ENCODE measurements around the gene ZNF324. TPM values are rescaled to one million over a fixed set of nuclear protein-coding genes. Genes with fewer than 3 reads are reported as not detected.

The ZNF324 gene
- total RNA-seq, 2 experiments from 2014 or later = 8.1 to 10.1 TPM

DNA sequence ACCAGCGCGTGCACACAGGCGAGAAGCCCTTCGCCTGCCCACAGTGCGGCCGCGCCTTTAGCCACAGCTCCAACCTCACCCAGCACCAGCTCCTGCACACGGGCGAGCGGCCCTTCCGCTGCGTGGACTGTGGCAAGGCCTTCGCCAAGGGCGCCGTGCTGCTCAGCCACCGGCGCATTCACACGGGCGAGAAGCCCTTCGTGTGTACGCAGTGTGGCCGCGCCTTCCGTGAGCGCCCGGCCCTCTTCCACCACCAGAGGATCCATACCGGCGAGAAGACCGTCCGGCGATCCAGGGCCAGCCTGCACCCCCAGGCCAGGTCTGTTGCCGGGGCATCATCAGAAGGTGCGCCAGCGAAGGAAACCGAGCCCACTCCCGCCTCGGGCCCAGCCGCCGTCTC, 4.9 kb downstream of the ZNF324 start:
- POLR2A ChIA-PET = no interaction called here
- Mint-ChIP-seq H3K4me3 (no peak overlapping the region), H3K36me3 (ENCODE audit: low read depth) (peaks cover 19% of the 10 kb centered on the region), H3K4me1 (ENCODE audit: low read depth) (peaks cover 43% of the 10 kb centered on the region), H3K9me3 (no peaks in the 10 kb centered on the region), H3K27me3 (no peaks in the 10 kb centered on the region), H3K27ac (no peak overlapping the region)
- DNase-seq (no peak), ATAC-seq (no peak)
- intact Hi-C loops (cut with micrococcal nuclease) = no loop called here
- CTCF ChIA-PET = no interaction called here
- TF ChIP-seq, protein P1, sequence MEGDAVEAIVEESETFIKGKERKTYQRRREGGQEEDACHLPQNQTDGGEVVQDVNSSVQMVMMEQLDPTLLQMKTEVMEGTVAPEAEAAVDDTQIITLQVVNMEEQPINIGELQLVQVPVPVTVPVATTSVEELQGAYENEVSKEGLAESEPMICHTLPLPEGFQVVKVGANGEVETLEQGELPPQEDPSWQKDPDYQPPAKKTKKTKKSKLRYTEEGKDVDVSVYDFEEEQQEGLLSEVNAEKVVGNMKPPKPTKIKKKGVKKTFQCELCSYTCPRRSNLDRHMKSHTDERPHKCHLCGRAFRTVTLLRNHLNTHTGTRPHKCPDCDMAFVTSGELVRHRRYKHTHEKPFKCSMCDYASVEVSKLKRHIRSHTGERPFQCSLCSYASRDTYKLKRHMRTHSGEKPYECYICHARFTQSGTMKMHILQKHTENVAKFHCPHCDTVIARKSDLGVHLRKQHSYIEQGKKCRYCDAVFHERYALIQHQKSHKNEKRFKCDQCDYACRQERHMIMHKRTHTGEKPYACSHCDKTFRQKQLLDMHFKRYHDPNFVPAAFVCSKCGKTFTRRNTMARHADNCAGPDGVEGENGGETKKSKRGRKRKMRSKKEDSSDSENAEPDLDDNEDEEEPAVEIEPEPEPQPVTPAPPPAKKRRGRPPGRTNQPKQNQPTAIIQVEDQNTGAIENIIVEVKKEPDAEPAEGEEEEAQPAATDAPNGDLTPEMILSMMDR (IDR thresholded peaks at IDR 0.05) = no peak

DNA sequence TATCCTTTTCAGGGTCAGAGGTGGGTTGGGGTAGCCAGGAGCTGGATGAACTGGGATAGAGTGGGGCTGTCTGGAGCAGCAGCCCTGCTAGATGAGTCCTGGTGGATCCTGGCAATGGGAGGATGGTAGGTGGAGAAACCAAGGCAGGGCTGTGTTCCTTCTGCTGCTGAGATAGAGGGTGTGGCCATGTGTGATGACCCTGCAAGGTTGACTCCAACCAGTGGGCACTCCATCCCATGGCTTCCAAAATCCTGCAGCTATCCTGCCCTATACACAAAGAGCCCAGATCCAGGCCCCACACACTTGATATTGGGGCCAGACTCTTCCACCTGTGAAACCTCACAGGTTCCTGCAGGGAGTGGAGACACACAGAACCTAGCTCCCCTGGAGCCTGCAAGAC, 6.9 kb downstream of the ZNF324 start:
- DNase-seq = no peak

DNA sequence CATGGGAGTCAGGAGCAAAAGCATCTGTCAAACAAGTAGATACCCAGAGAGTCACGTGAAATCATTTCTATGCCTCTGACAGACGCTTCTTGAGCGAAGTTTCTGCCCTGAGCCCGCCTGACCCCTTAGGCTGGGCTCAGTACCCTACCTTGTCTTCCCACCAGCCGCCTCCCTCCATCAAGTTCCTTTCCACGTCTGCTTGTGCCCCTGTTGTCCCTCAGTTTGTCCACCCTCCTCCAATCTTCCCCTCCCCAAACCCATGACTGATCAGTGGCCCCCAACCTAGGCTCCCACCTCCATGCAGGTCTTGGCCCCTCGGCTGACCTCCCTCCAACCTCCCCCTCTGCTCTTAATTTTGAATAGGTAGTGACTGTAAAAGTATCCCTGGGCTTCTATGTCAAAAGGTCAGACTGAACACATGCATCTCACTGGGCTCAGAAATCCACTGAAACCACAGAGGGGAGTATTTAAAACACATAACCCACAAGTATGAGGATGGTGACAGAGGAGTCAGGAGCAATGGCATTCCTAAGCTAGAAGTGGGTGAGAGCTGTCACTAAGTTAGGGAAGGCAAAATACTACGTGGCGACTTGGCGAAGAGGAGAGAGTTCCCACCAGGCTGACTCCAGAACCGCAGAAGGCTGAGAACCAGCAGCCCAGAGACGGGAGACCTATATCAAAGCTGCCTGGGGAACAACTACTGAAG, 7.6 kb downstream of the ZNF324 start:
- no peaks in the 10 kb centered on the region for H3K9me3 Mint-ChIP-seq
- H3K36me3 Mint-ChIP-seq (ENCODE audit: low read depth) = peaks cover 19% of the 10 kb centered on the region
- H3K27ac Mint-ChIP-seq = no peak overlapping the region
- H3K4me1 Mint-ChIP-seq (ENCODE audit: low read depth) = peaks cover 33% of the 10 kb centered on the region
- DNase-seq (no peak), ATAC-seq (no peak)
- no peaks in the 10 kb centered on the region for H3K27me3 Mint-ChIP-seq
- TF ChIP-seq, protein P1 (IDR thresholded peaks at IDR 0.05) = no peak
- POLR2A ChIA-PET = interaction anchor here (0.7 to 2.6 kb wide), 4 partner anchors 8 to 178 kb away, joined by 3 to 11 read pairs (median 4); partner anchors contain the start of genes ZBTB45 and ZNF324
- H3K4me3 Mint-ChIP-seq = peak overlapping the region; percentile 82
- CTCF ChIA-PET = no interaction called here
- intact Hi-C loops (cut with micrococcal nuclease) = no loop called here

More for the DNA sequence above, 6.9 kb downstream of the ZNF324 start:
- Mint-ChIP-seq H3K4me1 (ENCODE audit: low read depth) (peaks cover 38% of the 10 kb centered on the region), H3K27me3 (no peaks in the 10 kb centered on the region), H3K27ac (no peak overlapping the region), H3K36me3 (ENCODE audit: low read depth) (peaks cover 17% of the 10 kb centered on the region), H3K9me3 (no peaks in the 10 kb centered on the region), H3K4me3 (no peak overlapping the region)
- TF ChIP-seq, protein P1 (IDR thresholded peaks at IDR 0.05) = no peak
- no peak for ATAC-seq
- POLR2A ChIA-PET = no interaction called here
- CTCF ChIA-PET = no interaction called here
- intact Hi-C loops (cut with micrococcal nuclease) = no loop called here

DNA sequence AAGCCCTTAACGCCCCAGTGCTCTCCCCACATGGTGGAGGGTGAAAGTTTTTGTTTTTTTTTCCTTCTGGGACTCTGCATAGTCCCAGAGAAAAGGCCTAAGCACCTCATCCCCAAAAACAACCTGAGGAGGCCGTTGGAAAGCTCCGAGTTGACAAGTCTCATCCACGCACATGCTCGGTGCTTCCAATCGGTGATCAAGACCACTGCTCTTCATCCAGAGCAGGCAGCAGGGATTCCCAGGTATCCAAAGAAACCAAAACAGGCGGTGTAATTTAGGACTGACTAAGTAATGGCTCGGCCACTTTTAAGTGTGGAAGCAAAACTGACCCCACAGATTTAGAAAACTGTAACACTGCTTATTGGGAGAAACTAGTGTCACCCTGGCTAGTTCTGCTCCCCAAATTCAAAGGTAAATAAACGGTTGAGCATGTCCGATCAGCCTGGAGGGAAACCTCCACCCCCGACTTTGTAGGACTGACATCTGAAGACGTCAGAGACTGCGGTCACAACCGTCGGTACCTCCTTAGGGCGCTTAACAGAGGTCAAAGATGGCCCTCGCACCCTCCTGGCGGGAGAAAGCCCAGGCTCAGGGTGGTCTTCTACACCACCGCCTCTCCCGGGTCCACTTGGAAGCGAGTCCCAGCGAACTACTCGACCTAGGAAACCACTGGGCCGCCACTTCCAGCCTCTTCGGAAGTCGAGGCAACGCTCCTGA, 8.3 kb downstream of the ZNF324 start:
- Mint-ChIP-seq H3K27ac (peak overlapping the region; percentile 98), H3K4me1 (ENCODE audit: low read depth) (peaks cover 32% of the 10 kb centered on the region), H3K9me3 (no peaks in the 10 kb centered on the region), H3K36me3 (ENCODE audit: low read depth) (peaks cover 16% of the 10 kb centered on the region), H3K27me3 (no peaks in the 10 kb centered on the region), H3K4me3 (peak overlapping the region; percentile 82)
- TF ChIP-seq, protein P1 (IDR thresholded peaks at IDR 0.05) = no peak
- POLR2A ChIA-PET = interaction anchor here (0.7 to 2.6 kb wide), 9 partner anchors 9 to 178 kb away, joined by 3 to 11 read pairs (median 5); partner anchors contain the start of genes TRIM28, ZBTB45 and ZNF324
- intact Hi-C loops (cut with micrococcal nuclease) = no loop called here
- CTCF ChIA-PET = no interaction called here
- ATAC-seq (peak; percentile 9), DNase-seq (no peak)

All from activated CD8-positive, alpha-beta T cell treated with anti-CD3 and anti-CD28 coated beads for 36 hours (primary cell).